CD4-positive, alpha-beta T cell (primary cell): ENCODE results near the gene SIL1. TPM values are rescaled to one million over a fixed set of nuclear protein-coding genes. Genes with fewer than 3 reads are reported as not detected.

Experiments used
- ATAC-seq: fragments of 200-7000 bp; cut with Tn5 transposase; one replicate; pipeline ENCODE4 v1.10.0; 2022; ENCODE audit warnings: mild to moderate bottlenecking; ENCODE audit not compliant: poor library complexity
- CTCF ChIA-PET: fragments of 350-600 bp; sonication (Branson Sonifier 250); formaldehyde crosslinking; loops from one replicate; lab custom pipeline; 2021; ENCODE audit warnings: antibody characterized with exemption, inconsistent platforms; lab: Charles Lee
- POLR2A ChIA-PET: fragments of 350-600 bp; sonication (Branson Sonifier 250); formaldehyde crosslinking; loops from one replicate; lab custom pipeline; 2021; ENCODE audit warnings: antibody characterized with exemption, inconsistent platforms; lab: Charles Lee
- DNase-seq, 14 experiments: peaks; one replicate each; pipeline ENCODE4 v3.0.0-alpha.2; 2013 to 2020; ENCODE audit warnings: mixed read lengths in 2 of 14
- H3K27ac ChIP-seq, 2 donors: one replicate each; pipeline versions ENCODE4 v1.5.1 to v1.7.0; 2013; ENCODE audit warnings: low read length in 2 of 2, low read depth in 1 of 2, mild to moderate bottlenecking in 1 of 2
- H3K27me3 ChIP-seq, 2 experiments: 1 replicate in 1 of 2; 2 replicates in 1 of 2; pipeline versions ENCODE4 v1.6.1 to v1.7.0; 2013; ENCODE audit warnings: low read length in 2 of 2, control low read depth in 1 of 2, mild to moderate bottlenecking in 1 of 2, moderate library complexity in 1 of 2; ENCODE audit not compliant: insufficient read depth in 2 of 2, control insufficient read depth in 1 of 2
- H3K36me3 ChIP-seq: one replicate; pipeline ENCODE4 v1.6.1; 2013; ENCODE audit warnings: low read length, control low read depth; ENCODE audit not compliant: insufficient read depth
- H3K4me1 ChIP-seq: one replicate; pipeline ENCODE4 v1.6.1; 2013; ENCODE audit warnings: low read length, control low read depth; ENCODE audit not compliant: insufficient read depth
- H3K4me3 ChIP-seq: one replicate; pipeline ENCODE4 v1.5.1; 2013; ENCODE audit warnings: mild to moderate bottlenecking, low read length, moderate library complexity
- H3K9me3 ChIP-seq, 2 experiments: 1 replicate in 1 of 2; 2 replicates in 1 of 2; pipeline versions ENCODE4 v1.6.1 to v1.7.0; 2013; ENCODE audit warnings: low read length in 2 of 2, mild to moderate bottlenecking in 2 of 2, control low read depth in 1 of 2, moderate library complexity in 1 of 2; ENCODE audit not compliant: control insufficient read depth in 1 of 2, insufficient read depth in 1 of 2
- H3K27ac Mint-ChIP-seq: one replicate; pipeline ENCODE4 v1.8.0; 2020; ENCODE audit warnings: mixed read lengths
- H3K27me3 Mint-ChIP-seq: one replicate; pipeline ENCODE4 v1.8.0; 2021; ENCODE audit warnings: mixed read lengths
- H3K36me3 Mint-ChIP-seq: one replicate; pipeline ENCODE4 v1.8.0; 2021; ENCODE audit warnings: low read depth, mixed read lengths
- H3K4me1 Mint-ChIP-seq: one replicate; pipeline ENCODE4 v1.8.0; 2021; ENCODE audit warnings: low read depth, mixed read lengths
- H3K4me3 Mint-ChIP-seq: one replicate; pipeline ENCODE4 v1.8.0; 2020; ENCODE audit warnings: mild to moderate bottlenecking, mixed read lengths
- H3K9me3 Mint-ChIP-seq: one replicate; pipeline ENCODE4 v1.8.0; 2020; ENCODE audit warnings: mixed read lengths
- CTCF ChIP-seq: fragments of 200-600 bp; IDR thresholded peaks from one replicate; pipeline ENCODE4 v1.8.0; 2022; ENCODE audit warnings: antibody characterized with exemption, mild to moderate bottlenecking
- intact Hi-C, 2 experiments: fragments of 100-400 bp; cut with DNase I in 1 of 2; cut with micrococcal nuclease in 1 of 2; formaldehyde crosslinking; loops; one replicate each; pipeline versions ENCODE4 v1.15.1 to v1.9.0; 2023 to 2025; cut with DNase I, micrococcal nuclease
- total RNA-seq, 174 experiments: library from RNA in 2 of 174; stranded (reverse) in 2 of 174; gene quantifications; one replicate each; pipeline ENCODE4 v1.2.3 and lab custom pipeline; 2021 to 2026

The SIL1 gene
- total RNA-seq, 2 experiments from 2014 or later: 5.6 to 9.2 TPM

DNA sequence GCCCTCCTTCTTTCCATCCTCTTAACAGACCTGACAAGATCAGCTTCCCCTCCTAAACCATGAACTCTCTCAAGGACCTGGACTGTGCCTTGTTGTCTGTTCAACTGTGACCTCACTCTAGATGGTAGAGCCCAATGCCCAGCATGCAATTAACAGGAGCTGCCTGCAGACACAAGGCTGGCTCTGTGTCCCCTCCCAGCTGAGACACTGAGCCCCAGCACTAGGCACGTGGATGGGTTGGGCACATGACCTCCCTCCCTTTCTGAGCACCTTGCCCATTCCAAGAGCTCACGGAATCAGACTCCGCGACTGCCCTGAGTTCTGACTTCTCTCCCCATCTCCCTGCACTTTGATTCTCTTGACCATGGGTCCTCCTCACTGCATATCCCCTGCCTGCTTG, 229.6 kb downstream of the SIL1 start:
- TF ChIP-seq CTCF: no peak
- H3K27ac ChIP-seq: no peak overlapping the region
- no peaks in the 10 kb centered on the region for H3K9me3 ChIP-seq
- Mint-ChIP-seq H3K4me1 (no peaks in the 10 kb centered on the region), H3K27ac (no peak overlapping the region), H3K27me3 (no peaks in the 10 kb centered on the region), H3K9me3 (no peaks in the 10 kb centered on the region), H3K36me3 (no peaks in the 10 kb centered on the region), H3K4me3 (no peak overlapping the region)
- DNase-seq (no peak), ATAC-seq (no peak)
- H3K27me3 ChIP-seq: no peaks in the 10 kb centered on the region
- intact Hi-C loops: no loop called here
- H3K4me3 ChIP-seq: no peak overlapping the region
- POLR2A ChIA-PET: interaction anchor here (0.7 kb wide), 1 partner anchor 336 kb away, joined by 3 read pairs; no protein-coding TSS in a partner anchor
- CTCF ChIA-PET: no interaction called here
- no peaks in the 10 kb centered on the region for H3K36me3 ChIP-seq
- H3K4me1 ChIP-seq: no peaks in the 10 kb centered on the region

DNA sequence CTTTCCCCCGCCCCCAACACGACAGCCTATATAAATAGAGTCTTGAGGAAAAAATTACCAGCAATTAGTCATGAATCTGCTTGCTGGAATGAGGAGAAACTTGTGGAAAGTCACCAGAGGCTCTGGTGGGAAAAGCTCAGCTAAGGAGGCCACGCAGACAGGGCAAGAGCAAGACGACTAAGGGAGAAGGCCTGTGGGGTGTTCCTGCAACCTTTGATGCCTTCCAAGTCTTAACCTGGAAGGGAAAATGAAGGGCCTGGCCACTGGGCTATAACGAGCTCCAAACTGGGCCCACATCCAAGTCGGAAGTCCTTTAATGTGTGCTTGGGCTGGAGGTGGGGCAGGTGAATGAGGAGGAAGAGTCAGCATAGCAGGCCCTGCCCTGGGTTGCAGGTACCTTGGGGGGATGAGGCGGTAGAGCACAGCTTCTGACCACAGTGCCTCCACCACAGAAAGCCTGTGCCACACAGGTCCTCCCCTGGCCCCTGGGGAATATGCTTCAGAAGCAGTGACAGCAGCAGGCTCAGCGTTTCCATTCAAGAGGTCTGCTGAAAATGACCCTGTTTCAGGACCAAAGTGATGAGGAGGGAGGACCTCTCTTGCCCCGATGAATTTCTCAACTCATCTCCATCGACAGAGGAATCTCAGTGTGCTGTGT, 230.2 kb downstream of the SIL1 start:
- intact Hi-C loops: no loop called here
- no peaks in the 10 kb centered on the region for H3K27me3 ChIP-seq
- no peak overlapping the region for H3K27ac Mint-ChIP-seq

DNA sequence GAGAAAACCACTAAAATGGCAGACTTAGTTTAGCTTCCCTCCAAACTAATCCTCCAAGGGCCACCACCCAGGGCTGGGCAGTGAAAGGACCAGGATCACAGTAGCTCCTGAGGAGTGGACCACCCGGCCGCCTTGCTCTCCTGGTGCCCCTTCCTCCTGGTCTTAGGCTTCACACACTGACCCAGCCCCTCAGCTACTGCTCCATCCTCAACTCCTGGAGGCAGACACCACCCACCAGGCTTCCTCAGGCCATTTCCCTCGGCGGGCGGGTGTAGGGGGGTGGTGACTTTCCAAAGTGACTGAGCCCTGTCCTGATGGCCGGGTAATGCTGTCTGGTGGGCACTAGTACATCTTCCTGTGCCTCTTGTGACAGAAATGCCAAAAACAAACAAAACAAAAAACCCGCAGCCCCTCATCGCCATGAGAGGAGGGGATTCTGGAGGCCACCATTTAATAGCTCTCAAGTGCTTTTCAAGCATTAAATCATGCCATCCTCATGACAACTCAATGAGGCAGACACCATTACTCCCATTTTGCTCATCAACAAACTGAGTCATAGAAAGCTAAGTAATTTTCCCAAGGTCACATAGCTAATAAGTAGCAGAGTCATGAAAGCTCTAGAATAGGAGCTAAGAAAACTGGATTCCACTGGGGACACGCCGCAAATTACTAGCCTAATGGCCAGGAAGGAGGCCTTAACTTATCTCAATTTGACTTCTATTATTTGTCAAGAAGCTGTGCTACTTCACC, 231.8 kb downstream of the SIL1 start:
- H3K4me3 Mint-ChIP-seq: no peak overlapping the region
- DNase-seq (no peak), ATAC-seq (no peak)
- Histone ChIP-seq H3K4me3 (no peak overlapping the region), H3K27ac (no peak overlapping the region), H3K9me3 (no peaks in the 10 kb centered on the region), H3K36me3 (no peaks in the 10 kb centered on the region), H3K27me3 (no peaks in the 10 kb centered on the region), H3K4me1 (no peaks in the 10 kb centered on the region)
- H3K9me3 Mint-ChIP-seq: no peaks in the 10 kb centered on the region
- intact Hi-C loops: no loop called here
- CTCF ChIA-PET: no interaction called here
- no peaks in the 10 kb centered on the region for H3K27me3 Mint-ChIP-seq
- POLR2A ChIA-PET: no interaction called here
- H3K4me1 Mint-ChIP-seq: no peaks in the 10 kb centered on the region
- no peak overlapping the region for H3K27ac Mint-ChIP-seq
- no peak for TF ChIP-seq CTCF
- no peaks in the 10 kb centered on the region for H3K36me3 Mint-ChIP-seq

More for the DNA sequence above, 230.2 kb downstream of the SIL1 start:
- ChIA-PET CTCF (no interaction called here), POLR2A (interaction anchor here (0.7 kb wide), 1 partner anchor 336 kb away, joined by 3 read pairs; no protein-coding TSS in a partner anchor)
- Mint-ChIP-seq H3K36me3 (no peaks in the 10 kb centered on the region), H3K4me3 (no peak overlapping the region), H3K27me3 (no peaks in the 10 kb centered on the region), H3K9me3 (no peaks in the 10 kb centered on the region), H3K4me1 (no peaks in the 10 kb centered on the region)
- Histone ChIP-seq H3K36me3 (no peaks in the 10 kb centered on the region), H3K27ac (no peak overlapping the region), H3K4me1 (no peaks in the 10 kb centered on the region), H3K9me3 (no peaks in the 10 kb centered on the region), H3K4me3 (no peak overlapping the region)
- ATAC-seq (no peak), DNase-seq (no peak)
- TF ChIP-seq CTCF: no peak
